Glomerular visceral epithelial cell (primary cell): ENCODE measurements around the gene NTNG1.
A peak's percentile ranks its signal among the peaks of the same experiment; 100 is the strongest.

Source experiments
- DNase-seq: peaks from one replicate; pipeline ENCODE4 v3.0.0-alpha.2; 2016; ENCODE audit errors: extremely low spot score

NTNG1 gene

GRCh38 chr1:107454791-107455190 is 314.0 kb downstream of the NTNG1 start:
- peak; percentile 20 for DNase-seq

GRCh38 chr1:107457989-107458388 is 317.1 kb downstream of the NTNG1 start:
- DNase-seq = no peak

GRCh38 chr1:107459204-107459904 is 318.5 kb downstream of the NTNG1 start:
- DNase-seq = no peak

- DNase-seq = no peak
These were observed 319.2 kb downstream of the NTNG1 start for GRCh38 chr1:107460035-107460434.

- no peak for DNase-seq
These were observed 324.0 kb downstream of the NTNG1 start for GRCh38 chr1:107464827-107465226.

- no peak for DNase-seq
These were observed 326.4 kb downstream of the NTNG1 start for GRCh38 chr1:107467286-107467685.

- DNase-seq = no peak
These were observed 327.0 kb downstream of the NTNG1 start for GRCh38 chr1:107467811-107468210.

GRCh38 chr1:107473065-107473464 is 332.2 kb downstream of the NTNG1 start:
- DNase-seq = no peak

GRCh38 chr1:107474877-107475612 is 334.2 kb downstream of the NTNG1 start:
- no peak for DNase-seq

- no peak for DNase-seq
These were observed 336.4 kb downstream of the NTNG1 start for GRCh38 chr1:107477233-107477632.

- DNase-seq = no peak
These were observed 339.1 kb downstream of the NTNG1 start for GRCh38 chr1:107479865-107480350.

GRCh38 chr1:107480548-107481415 is 339.9 kb downstream of the NTNG1 start:
- peak; percentile 16 for DNase-seq

- no peak for DNase-seq
These were observed 341.0 kb downstream of the NTNG1 start for GRCh38 chr1:107481756-107482384.

- no peak for DNase-seq
These were observed 343.1 kb downstream of the NTNG1 start for GRCh38 chr1:107483949-107484348.

GRCh38 chr1:107486349-107486748 is 345.5 kb downstream of the NTNG1 start:
- DNase-seq = no peak

- no peak for DNase-seq
These were observed 346.7 kb downstream of the NTNG1 start for GRCh38 chr1:107487506-107487905.

- DNase-seq = no peak
These were observed 350.7 kb downstream of the NTNG1 start for GRCh38 chr1:107491582-107491981.

- no peak for DNase-seq
These were observed 352.4 kb downstream of the NTNG1 start for GRCh38 chr1:107493111-107493716.

- DNase-seq = no peak
These were observed 353.2 kb downstream of the NTNG1 start for GRCh38 chr1:107494061-107494460.

GRCh38 chr1:107496002-107496401 is 355.2 kb downstream of the NTNG1 start:
- no peak for DNase-seq

GRCh38 chr1:107499139-107499744 is 358.4 kb downstream of the NTNG1 start:
- no peak for DNase-seq
